Amniotic epithelial cell (primary cell): ENCODE results near the gene KPNA3.
"Not testable (repeated sequence)": the region's sequence is repeated elsewhere in the genome, so short reads cannot be mapped to it uniquely, and the experiment has no call there.

Experiments used
- DNase-seq: peaks from one replicate; pipeline ENCODE4 v3.0.0-alpha.2; 2010; ENCODE audit warnings: low read depth

The KPNA3 gene

GRCh38 chr13:49746111-49746510, 46.4 kb downstream of the KPNA3 start:
- no peak for DNase-seq

GRCh38 chr13:49740870-49741269, 51.6 kb downstream of the KPNA3 start:
- no peak for DNase-seq

- DNase-seq = no peak
Measured at GRCh38 chr13:49739498-49740187, 52.8 kb downstream of the KPNA3 start.

- DNase-seq = no peak
Measured at GRCh38 chr13:49733181-49733951, 59.1 kb downstream of the KPNA3 start.

GRCh38 chr13:49731766-49732165, 60.7 kb downstream of the KPNA3 start:
- DNase-seq = peak; percentile 64

GRCh38 chr13:49716615-49717014, 75.9 kb downstream of the KPNA3 start:
- no peak for DNase-seq

GRCh38 chr13:49714757-49715156, 77.7 kb downstream of the KPNA3 start:
- no peak for DNase-seq

- DNase-seq = peak; percentile 94
Measured at GRCh38 chr13:49711218-49711863, 81.1 kb downstream of the KPNA3 start.

GRCh38 chr13:49704264-49704663, 88.2 kb downstream of the KPNA3 start:
- not testable (repeated sequence) for DNase-seq

GRCh38 chr13:49701491-49701890, 91.0 kb downstream of the KPNA3 start:
- no peak for DNase-seq

- DNase-seq = no peak
Measured at GRCh38 chr13:49697468-49697867, 95.0 kb downstream of the KPNA3 start.

GRCh38 chr13:49694446-49694845, 98.0 kb downstream of the KPNA3 start:
- no peak for DNase-seq

GRCh38 chr13:49693877-49694276, 98.6 kb downstream of the KPNA3 start:
- DNase-seq = no peak

- DNase-seq = no peak
Measured at GRCh38 chr13:49693191-49693733, 99.2 kb downstream of the KPNA3 start.

GRCh38 chr13:49690995-49691784, 101.3 kb downstream of the KPNA3 start, which contains the start of gene EBPL:
Gene EBPL (minus strand): TSS chr13:49691486. CDS start chr13:49691424, 62 bp downstream.
- peak; percentile 81 for DNase-seq

- DNase-seq = peak; percentile 88
Measured at GRCh38 chr13:49690133-49690994, 102.1 kb downstream of the KPNA3 start.

GRCh38 chr13:49683489-49683888, 109.0 kb downstream of the KPNA3 start:
- DNase-seq = no peak

- DNase-seq = peak; percentile 75
Measured at GRCh38 chr13:49681842-49682435, 110.5 kb downstream of the KPNA3 start.

GRCh38 chr13:49679246-49679645, 113.2 kb downstream of the KPNA3 start:
- DNase-seq = peak; percentile 66

GRCh38 chr13:49678191-49678914, 114.1 kb downstream of the KPNA3 start:
- no peak for DNase-seq
